ENCODE data around the gene DOHH.
"Not testable (repeated sequence)": the region's sequence is repeated elsewhere in the genome, so short reads cannot be mapped to it uniquely, and the experiment has no call there.

Gene DOHH

GRCh38 chr19:3454656-3455392, 45.6 kb downstream of the DOHH start:
- H3K4ac ChIP-seq (ENCODE audit: low read depth, low read length), result no peak overlapping the region
- H3K4me1 ChIP-seq (ENCODE audit: control insufficient read depth in 1 of 2, insufficient read depth in 2 of 2, low read length in 2 of 2), result peaks cover 2 to 12% of the 10 kb centered on the region in 2 experiments
- H3K9me3 ChIP-seq (ENCODE audit: insufficient read depth, low read depth, low read length), result no peaks in the 10 kb centered on the region
- WGBS (ENCODE audit: extremely low coverage, insufficient coverage, insufficient read length), result no CpG with 5 or more reads among the region's 15 CpGs
- H2AFZ ChIP-seq (ENCODE audit: insufficient read depth, low read length, poor library complexity), result no peak overlapping the region
- H3K14ac ChIP-seq (ENCODE audit: low read length), result no peak overlapping the region
- no peak overlapping the region for H3K27ac ChIP-seq (ENCODE audit: low read depth, low read length)
- H2BK12ac ChIP-seq (ENCODE audit: low read length), result no peak overlapping the region
- no peak overlapping the region for H3K23ac ChIP-seq (ENCODE audit: low read length)
- H2BK5ac ChIP-seq (ENCODE audit: low read depth, low read length, poor library complexity), result no peak overlapping the region
- no peak overlapping the region for H3K4me3 ChIP-seq (ENCODE audit: low read depth, low read length)
- no peak overlapping the region for H4K91ac ChIP-seq (ENCODE audit: low read depth, low read length)
- H3K79me2 ChIP-seq (ENCODE audit: control insufficient read depth, insufficient read depth, low read length, poor library complexity), result no peaks in the 10 kb centered on the region
- no peaks in the 10 kb centered on the region for H3K27me3 ChIP-seq (ENCODE audit: insufficient read depth, low read length)
- H3K9ac ChIP-seq (ENCODE audit: low read length), result no peak overlapping the region
- H2AK5ac ChIP-seq (ENCODE audit: low read length), result no peak overlapping the region
- H2BK120ac ChIP-seq (ENCODE audit: insufficient read depth, low read length, poor library complexity), result no peak overlapping the region
- no peak overlapping the region for H4K12ac ChIP-seq (ENCODE audit: low read depth, low read length)
- H3K36me3 ChIP-seq (ENCODE audit: control insufficient read depth in 1 of 2, insufficient read depth in 2 of 2, low read length in 2 of 2), result no peaks in the 10 kb centered on the region
- DNase-seq, result no peak
- H3K18ac ChIP-seq (ENCODE audit: low read length), result no peak overlapping the region
- H3K4me2 ChIP-seq (ENCODE audit: low read length), result no peak overlapping the region
- H4K8ac ChIP-seq (ENCODE audit: low read depth, low read length), result no peak overlapping the region
- H3K79me1 ChIP-seq (ENCODE audit: low read length), result no peaks in the 10 kb centered on the region

GRCh38 chr19:3453840-3454239, 46.6 kb downstream of the DOHH start:
- Histone ChIP-seq H3K79me1 (ENCODE audit: low read length) (no peaks in the 10 kb centered on the region), H2BK12ac (ENCODE audit: low read length) (no peak overlapping the region), H2BK120ac (ENCODE audit: insufficient read depth, low read length, poor library complexity) (no peak overlapping the region), H3K27ac (ENCODE audit: low read depth, low read length) (no peak overlapping the region), H3K4me2 (ENCODE audit: low read length) (no peak overlapping the region), H3K36me3 (ENCODE audit: control insufficient read depth in 1 of 2, insufficient read depth in 2 of 2, low read length in 2 of 2) (no peaks in the 10 kb centered on the region), H3K4me1 (ENCODE audit: control insufficient read depth in 1 of 2, insufficient read depth in 2 of 2, low read length in 2 of 2) (peaks cover 0 to 12% of the 10 kb centered on the region in 2 experiments), H3K14ac (ENCODE audit: low read length) (no peak overlapping the region), H3K23ac (ENCODE audit: low read length) (no peak overlapping the region), H3K79me2 (ENCODE audit: control insufficient read depth, insufficient read depth, low read length, poor library complexity) (no peaks in the 10 kb centered on the region), H3K4ac (ENCODE audit: low read depth, low read length) (no peak overlapping the region), H2AK5ac (ENCODE audit: low read length) (no peak overlapping the region), H3K18ac (ENCODE audit: low read length) (no peak overlapping the region), H3K9me3 (ENCODE audit: insufficient read depth, low read depth, low read length) (no peaks in the 10 kb centered on the region), H2BK5ac (ENCODE audit: low read depth, low read length, poor library complexity) (no peak overlapping the region), H4K8ac (ENCODE audit: low read depth, low read length) (no peak overlapping the region), H3K9ac (ENCODE audit: low read length) (no peak overlapping the region), H3K27me3 (ENCODE audit: insufficient read depth, low read length) (no peaks in the 10 kb centered on the region), H4K91ac (ENCODE audit: low read depth, low read length) (no peak overlapping the region), H2AFZ (ENCODE audit: insufficient read depth, low read length, poor library complexity) (no peak overlapping the region), H3K4me3 (ENCODE audit: low read depth, low read length) (no peak overlapping the region), H4K12ac (ENCODE audit: low read depth, low read length) (no peak overlapping the region)
- no CpG with 5 or more reads among the region's 25 CpGs for WGBS (ENCODE audit: extremely low coverage, insufficient coverage, insufficient read length)
- DNase-seq, result no peak

DNA sequence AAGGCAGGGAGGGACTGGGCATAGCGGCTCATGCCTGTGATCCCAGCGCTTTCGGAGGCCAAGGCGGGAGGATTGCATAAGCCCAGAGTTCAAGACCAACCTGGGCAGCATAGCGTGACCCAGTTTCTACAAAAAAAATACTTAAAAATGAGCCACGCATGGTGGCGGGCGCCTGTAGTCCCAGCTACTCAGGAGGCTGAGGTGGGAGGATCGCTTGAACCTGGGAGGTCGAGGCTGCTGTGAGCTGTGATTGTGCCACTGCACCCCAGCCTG, 47.6 kb downstream of the DOHH start:
- H4K12ac ChIP-seq (ENCODE audit: low read depth, low read length); H3K36me3 ChIP-seq (ENCODE audit: control insufficient read depth in 1 of 2, insufficient read depth in 2 of 2, low read length in 2 of 2); H2AFZ ChIP-seq (ENCODE audit: insufficient read depth, low read length, poor library complexity); H3K27me3 ChIP-seq (ENCODE audit: insufficient read depth, low read length); H3K14ac ChIP-seq (ENCODE audit: low read length); H3K9me3 ChIP-seq (ENCODE audit: insufficient read depth, low read depth, low read length); H3K4me2 ChIP-seq (ENCODE audit: low read length); H4K8ac ChIP-seq (ENCODE audit: low read depth, low read length); H3K79me2 ChIP-seq (ENCODE audit: control insufficient read depth, insufficient read depth, low read length, poor library complexity); H2BK12ac ChIP-seq (ENCODE audit: low read length); H2BK5ac ChIP-seq (ENCODE audit: low read depth, low read length, poor library complexity); H3K23ac ChIP-seq (ENCODE audit: low read length); H3K9ac ChIP-seq (ENCODE audit: low read length); DNase-seq; H3K4me3 ChIP-seq (ENCODE audit: low read depth, low read length); H3K4ac ChIP-seq (ENCODE audit: low read depth, low read length); H3K79me1 ChIP-seq (ENCODE audit: low read length); H3K27ac ChIP-seq (ENCODE audit: low read depth, low read length); H4K91ac ChIP-seq (ENCODE audit: low read depth, low read length); H3K18ac ChIP-seq (ENCODE audit: low read length); H2AK5ac ChIP-seq (ENCODE audit: low read length); H2BK120ac ChIP-seq (ENCODE audit: insufficient read depth, low read length, poor library complexity): not testable (repeated sequence)
- no CpG with 5 or more reads among the region's 10 CpGs for WGBS (ENCODE audit: extremely low coverage, insufficient coverage, insufficient read length)
- peaks cover 0 to 12% of the 10 kb centered on the region in 2 experiments for H3K4me1 ChIP-seq (ENCODE audit: control insufficient read depth in 1 of 2, insufficient read depth in 2 of 2, low read length in 2 of 2)

GRCh38 chr19:3452171-3452941, 48.1 kb downstream of the DOHH start:
- no peak overlapping the region for H4K91ac ChIP-seq (ENCODE audit: low read depth, low read length)
- H4K8ac ChIP-seq (ENCODE audit: low read depth, low read length), result no peak overlapping the region
- no peaks in the 10 kb centered on the region for H3K9me3 ChIP-seq (ENCODE audit: insufficient read depth, low read depth, low read length)
- H4K12ac ChIP-seq (ENCODE audit: low read depth, low read length), result no peak overlapping the region
- no peak overlapping the region for H3K9ac ChIP-seq (ENCODE audit: low read length)
- H2AK5ac ChIP-seq (ENCODE audit: low read length), result no peak overlapping the region
- no peak overlapping the region for H3K14ac ChIP-seq (ENCODE audit: low read length)
- H3K23ac ChIP-seq (ENCODE audit: low read length), result no peak overlapping the region
- peaks cover 0 to 12% of the 10 kb centered on the region in 2 experiments for H3K4me1 ChIP-seq (ENCODE audit: control insufficient read depth in 1 of 2, insufficient read depth in 2 of 2, low read length in 2 of 2)
- H2AFZ ChIP-seq (ENCODE audit: insufficient read depth, low read length, poor library complexity), result no peak overlapping the region
- no peak overlapping the region for H3K4me2 ChIP-seq (ENCODE audit: low read length)
- no peak overlapping the region for H2BK12ac ChIP-seq (ENCODE audit: low read length)
- no CpG with 5 or more reads among the region's 38 CpGs for WGBS (ENCODE audit: extremely low coverage, insufficient coverage, insufficient read length)
- H3K18ac ChIP-seq (ENCODE audit: low read length), result no peak overlapping the region
- no peaks in the 10 kb centered on the region for H3K79me1 ChIP-seq (ENCODE audit: low read length)
- no peak for DNase-seq
- H2BK120ac ChIP-seq (ENCODE audit: insufficient read depth, low read length, poor library complexity), result no peak overlapping the region
- no peak overlapping the region for H3K4ac ChIP-seq (ENCODE audit: low read depth, low read length)
- H3K36me3 ChIP-seq (ENCODE audit: control insufficient read depth in 1 of 2, insufficient read depth in 2 of 2, low read length in 2 of 2), result no peaks in the 10 kb centered on the region
- H3K4me3 ChIP-seq (ENCODE audit: low read depth, low read length), result peak overlapping the region; percentile 40
- no peak overlapping the region for H2BK5ac ChIP-seq (ENCODE audit: low read depth, low read length, poor library complexity)
- H3K27me3 ChIP-seq (ENCODE audit: insufficient read depth, low read length), result no peaks in the 10 kb centered on the region
- no peak overlapping the region for H3K27ac ChIP-seq (ENCODE audit: low read depth, low read length)
- no peaks in the 10 kb centered on the region for H3K79me2 ChIP-seq (ENCODE audit: control insufficient read depth, insufficient read depth, low read length, poor library complexity)
